Erythroblast (primary cell): Measurements from ENCODE around the gene CLPSL2.

Experiments used
- GATA1 ChIP-seq: IDR thresholded peaks from 2 replicates; pipeline ENCODE4 v1.6.1; 2011; ENCODE audit warnings: low read depth, mild to moderate bottlenecking, control low read depth, low read length, moderate library complexity
- POLR2A ChIP-seq: IDR thresholded peaks from 2 replicates; pipeline ENCODE4 v1.6.1; 2011; ENCODE audit warnings: mild to moderate bottlenecking, low read length

- no peak for TF ChIP-seq POLR2A
- no peak for TF ChIP-seq GATA1
These were observed 10.7 kb upstream of the CLPSL2 start for GRCh38 chr6:35765739-35766138.
